GM12878 (cell line): ENCODE data around the gene RIMBP2. TPM values are rescaled to one million over a fixed set of nuclear protein-coding genes. Genes with fewer than 3 reads are reported as not detected.

Experiments
- ATAC-seq: fragments of 200-7000 bp; cut with Tn5 transposase; 3 replicates; pipeline ENCODE4 v1.9.1; 2020; ENCODE audit warnings: mild to moderate bottlenecking, moderate library complexity
- BruUV-seq: library from RNA; stranded (reverse); fragments of 400-500 nt; replicated peaks from 2 replicates; lab custom pipeline; 2021; lab: Mats Ljungman, UMichigan
- CTCF ChIA-PET: fragments of 300-600 bp; sonication (Branson Sonifier 250); formaldehyde crosslinking; extraction: SDS; loops from one replicate; lab custom pipeline; 2021; ENCODE audit warnings: inconsistent platforms; lab: Yijun Ruan, JAX
- POLR2A ChIA-PET: fragments of 350-600 bp; formaldehyde crosslinking; extraction: SDS; loops from one replicate; lab custom pipeline; 2021; ENCODE audit warnings: inconsistent platforms; lab: Charles Lee
- RAD21 ChIA-PET: fragments of 300-600 bp; sonication (Branson Sonifier 250); formaldehyde crosslinking; loops from one replicate; lab custom pipeline; 2023; ENCODE audit warnings: antibody characterized with exemption; ENCODE audit not compliant: unreplicated experiment; lab: Charles Lee
- SMC1A ChIA-PET: fragments of 300-600 bp; sonication (Branson Sonifier 250); formaldehyde crosslinking; loops from one replicate; lab custom pipeline; 2023; ENCODE audit not compliant: unreplicated experiment, uncharacterized antibody; lab: Charles Lee
- DNase-seq: peaks from one replicate; pipeline ENCODE4 v3.0.0-alpha.2; 2011; ENCODE audit warnings: low read depth, low spot score
- FAIRE-seq: peaks from 3 replicates; lab custom pipeline; 2011; peaks lifted over from hg19 to GRCh38; lab: Jason Lieb, UNC
- H2AFZ ChIP-seq: 2 replicates; pipeline ENCODE4 v1.6.0; 2011; ENCODE audit warnings: low read depth, low read length, control low read depth; ENCODE audit not compliant: control insufficient read depth
- H3K27ac ChIP-seq: 2 replicates; pipeline ENCODE4 v1.5.1; 2011; ENCODE audit warnings: control low read depth; ENCODE audit not compliant: control insufficient read depth, insufficient read depth
- H3K27me3 ChIP-seq, 2 experiments: replicated peaks in 1 of 2; 2 replicates each; pipeline versions ENCODE4 v1.6.0 to v1.6.1; 2011; ENCODE audit warnings: low read length in 1 of 2; ENCODE audit not compliant: control insufficient read depth in 2 of 2, insufficient read depth in 2 of 2
- H3K36me3 ChIP-seq, 2 experiments: 2 replicates each; pipeline ENCODE4 v1.5.1; 2011; ENCODE audit warnings: low read length in 1 of 2; ENCODE audit not compliant: control insufficient read depth in 2 of 2, insufficient read depth in 2 of 2
- H3K4me1 ChIP-seq: 2 replicates; pipeline ENCODE4 v1.6.1; 2011; ENCODE audit warnings: mild to moderate bottlenecking, low read length, moderate library complexity, mixed read lengths; ENCODE audit not compliant: control insufficient read depth, insufficient read depth
- H3K4me2 ChIP-seq: 2 replicates; pipeline ENCODE4 v1.6.0; 2011; ENCODE audit warnings: control low read depth; ENCODE audit not compliant: control insufficient read depth, insufficient read depth
- H3K4me3 ChIP-seq: fragments of 200-600 bp; sonication (generic); 2 replicates; pipeline ENCODE4 v1.5.1; 2016
- H3K79me2 ChIP-seq: 2 replicates; pipeline ENCODE4 v1.6.0; 2011; ENCODE audit warnings: low read length; ENCODE audit not compliant: control insufficient read depth, insufficient read depth
- H3K9ac ChIP-seq: 2 replicates; pipeline ENCODE4 v1.8.0; 2011; ENCODE audit warnings: low read length, control low read depth, mixed read lengths; ENCODE audit not compliant: control insufficient read depth, insufficient read depth
- H3K9me3 ChIP-seq: replicated peaks from 3 replicates; pipeline ENCODE4 v1.5.1; 2011; ENCODE audit warnings: mild to moderate bottlenecking, low read length; ENCODE audit not compliant: control insufficient read depth, insufficient read depth
- H4K20me1 ChIP-seq: 2 replicates; pipeline ENCODE4 v1.6.0; 2011; ENCODE audit not compliant: control insufficient read depth, insufficient read depth
- KLF5 ChIP-seq: fragments of 450-650 bp; IDR thresholded peaks from 2 replicates; pipeline ENCODE4 v1.6.1; 2014; ENCODE audit warnings: mild to moderate bottlenecking; ENCODE audit not compliant: partially characterized antibody
- NR2C2 ChIP-seq: IDR thresholded peaks from 2 replicates; pipeline ENCODE4 v1.6.1; 2011; ENCODE audit warnings: borderline replicate concordance, low read depth; ENCODE audit not compliant: control insufficient read depth, insufficient read length
- SMAD1 ChIP-seq: fragments of 450-650 bp; IDR thresholded peaks from 2 replicates; pipeline ENCODE4 v1.6.1; 2018; ENCODE audit warnings: mild to moderate bottlenecking, low read depth; ENCODE audit not compliant: partially characterized antibody
- TBL1XR1 ChIP-seq: IDR thresholded peaks from 2 replicates; pipeline ENCODE4 v1.6.1; 2012; ENCODE audit warnings: low read depth, low read length, improper control_type of control experiment
- WGBS: methylation state at CpG from one replicate; pipeline ENCODE4 v1.1.6; 2016; ENCODE audit warnings: low lambda C conversion rate; ENCODE audit not compliant: insufficient replicate concordance, insufficient coverage; ENCODE audit errors: missing lambda C conversion rate; 5-methylcytosine and 5-hydroxymethylcytosine counted together
- in situ Hi-C: fragments of 300-500 bp; cut with MboI; formaldehyde crosslinking; loops from 9 replicates; pipeline ENCODE4 v1.14.3; 2018; ENCODE audit warnings: mixed read lengths
- intact Hi-C: fragments of 100-400 bp; cut with micrococcal nuclease; formaldehyde crosslinking; loops from one replicate; pipeline ENCODE4 v1.14.2; 2022; ENCODE audit not compliant: unreplicated experiment
- polyA plus RNA-seq, 11 experiments: library from polyadenylated mRNA; depleted of rRNA in 4 of 11; unstranded in 6 of 11; stranded (reverse) in 5 of 11; fragments of >200 nt; fragmentation: Nextera tagmentation in 4 of 11; fragmentation: Illumina TruSeq in 1 of 11; extraction: Ambion mirVana in 4 of 11; extraction: Trizol in 1 of 11; gene quantifications; 1 replicate in 1 of 11; 2 replicates in 10 of 11; pipeline versions ENCODE4 v1.2.1 to v1.2.3, GENCODE V29; 2011 to 2016; ENCODE audit warnings: inconsistent platforms in 2 of 11, missing spikeins in 2 of 11, low read depth in 1 of 11
- total RNA-seq, 4 experiments: library from RNA; depleted of rRNA in 3 of 4; stranded (reverse); fragments of >200 nt in 3 of 4; fragmentation: Illumina TruSeq in 1 of 4; extraction: Trizol in 1 of 4; gene quantifications; 2 replicates each; pipeline versions ENCODE4 v1.2.1 to v1.2.3, GENCODE V29; 2013 to 2021
- TF ChIP-seq, protein P1 (sequence below): fragments of 450-650 bp; IDR thresholded peaks from 2 replicates; pipeline ENCODE4 v1.6.1; 2017; ENCODE audit warnings: borderline replicate concordance
- TF ChIP-seq, protein P2 (sequence below): IDR thresholded peaks from 2 replicates; pipeline ENCODE4 v1.6.1; 2012; ENCODE audit warnings: improper control_type of control experiment, low read depth, low read length; ENCODE audit not compliant: insufficient replicate concordance

Gene RIMBP2
- total and polyA plus RNA-seq, 10 of the 15 experiments (the other 5 are each of a cell fraction or from before 2014, with no cell fraction given), result 0.04 to 2.9 (median 0.07) TPM; not detected in 1

DNA sequence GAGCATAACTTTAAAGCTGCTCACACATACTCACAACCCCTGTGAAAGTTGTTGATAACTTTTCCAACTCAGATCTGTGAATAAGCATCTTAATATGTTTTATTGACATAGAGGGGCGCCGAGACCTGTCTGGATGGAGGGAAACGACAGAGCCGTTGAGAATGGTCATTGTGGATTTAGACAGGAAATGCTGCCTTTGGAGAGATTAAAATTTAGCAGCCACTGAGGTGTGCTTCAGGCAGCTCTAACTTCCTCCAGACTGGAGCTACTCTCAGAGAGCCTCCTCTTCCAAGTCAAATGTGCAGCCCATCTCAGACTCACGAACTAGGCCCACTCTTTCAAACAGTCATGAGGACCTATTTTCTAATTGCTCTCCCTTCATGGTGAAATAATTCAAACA lies 90.9 kb downstream of the RIMBP2 start:
- no peaks in the 10 kb centered on the region for H4K20me1 ChIP-seq
- in situ Hi-C loops (no loop called here), intact Hi-C loops (no loop called here)
- no peak overlapping the region for H3K27ac ChIP-seq
- no peak overlapping the region for H3K4me2 ChIP-seq
- BruUV-seq, result no TSS peak
- no peaks in the 10 kb centered on the region for H3K27me3 ChIP-seq
- no peak for DNase-seq
- peaks cover 2% of the 10 kb centered on the region; the same call in 2 of the 3 replicates for H3K9me3 ChIP-seq
- SMC1A ChIA-PET, result no interaction called here
- no peak overlapping the region for H3K4me3 ChIP-seq
- ATAC-seq, result no peak
- no peak overlapping the region for H2AFZ ChIP-seq
- H3K36me3 ChIP-seq, result no peaks in the 10 kb centered on the region
- POLR2A ChIA-PET, result no interaction called here
- TF ChIP-seq KLF5 (no peak), TBL1XR1 (no peak), SMAD1 (no peak), NR2C2 (no peak)
- TF ChIP-seq, protein P1, sequence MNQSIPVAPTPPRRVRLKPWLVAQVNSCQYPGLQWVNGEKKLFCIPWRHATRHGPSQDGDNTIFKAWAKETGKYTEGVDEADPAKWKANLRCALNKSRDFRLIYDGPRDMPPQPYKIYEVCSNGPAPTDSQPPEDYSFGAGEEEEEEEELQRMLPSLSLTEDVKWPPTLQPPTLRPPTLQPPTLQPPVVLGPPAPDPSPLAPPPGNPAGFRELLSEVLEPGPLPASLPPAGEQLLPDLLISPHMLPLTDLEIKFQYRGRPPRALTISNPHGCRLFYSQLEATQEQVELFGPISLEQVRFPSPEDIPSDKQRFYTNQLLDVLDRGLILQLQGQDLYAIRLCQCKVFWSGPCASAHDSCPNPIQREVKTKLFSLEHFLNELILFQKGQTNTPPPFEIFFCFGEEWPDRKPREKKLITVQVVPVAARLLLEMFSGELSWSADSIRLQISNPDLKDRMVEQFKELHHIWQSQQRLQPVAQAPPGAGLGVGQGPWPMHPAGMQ, result no peak
- TF ChIP-seq, protein P2, sequence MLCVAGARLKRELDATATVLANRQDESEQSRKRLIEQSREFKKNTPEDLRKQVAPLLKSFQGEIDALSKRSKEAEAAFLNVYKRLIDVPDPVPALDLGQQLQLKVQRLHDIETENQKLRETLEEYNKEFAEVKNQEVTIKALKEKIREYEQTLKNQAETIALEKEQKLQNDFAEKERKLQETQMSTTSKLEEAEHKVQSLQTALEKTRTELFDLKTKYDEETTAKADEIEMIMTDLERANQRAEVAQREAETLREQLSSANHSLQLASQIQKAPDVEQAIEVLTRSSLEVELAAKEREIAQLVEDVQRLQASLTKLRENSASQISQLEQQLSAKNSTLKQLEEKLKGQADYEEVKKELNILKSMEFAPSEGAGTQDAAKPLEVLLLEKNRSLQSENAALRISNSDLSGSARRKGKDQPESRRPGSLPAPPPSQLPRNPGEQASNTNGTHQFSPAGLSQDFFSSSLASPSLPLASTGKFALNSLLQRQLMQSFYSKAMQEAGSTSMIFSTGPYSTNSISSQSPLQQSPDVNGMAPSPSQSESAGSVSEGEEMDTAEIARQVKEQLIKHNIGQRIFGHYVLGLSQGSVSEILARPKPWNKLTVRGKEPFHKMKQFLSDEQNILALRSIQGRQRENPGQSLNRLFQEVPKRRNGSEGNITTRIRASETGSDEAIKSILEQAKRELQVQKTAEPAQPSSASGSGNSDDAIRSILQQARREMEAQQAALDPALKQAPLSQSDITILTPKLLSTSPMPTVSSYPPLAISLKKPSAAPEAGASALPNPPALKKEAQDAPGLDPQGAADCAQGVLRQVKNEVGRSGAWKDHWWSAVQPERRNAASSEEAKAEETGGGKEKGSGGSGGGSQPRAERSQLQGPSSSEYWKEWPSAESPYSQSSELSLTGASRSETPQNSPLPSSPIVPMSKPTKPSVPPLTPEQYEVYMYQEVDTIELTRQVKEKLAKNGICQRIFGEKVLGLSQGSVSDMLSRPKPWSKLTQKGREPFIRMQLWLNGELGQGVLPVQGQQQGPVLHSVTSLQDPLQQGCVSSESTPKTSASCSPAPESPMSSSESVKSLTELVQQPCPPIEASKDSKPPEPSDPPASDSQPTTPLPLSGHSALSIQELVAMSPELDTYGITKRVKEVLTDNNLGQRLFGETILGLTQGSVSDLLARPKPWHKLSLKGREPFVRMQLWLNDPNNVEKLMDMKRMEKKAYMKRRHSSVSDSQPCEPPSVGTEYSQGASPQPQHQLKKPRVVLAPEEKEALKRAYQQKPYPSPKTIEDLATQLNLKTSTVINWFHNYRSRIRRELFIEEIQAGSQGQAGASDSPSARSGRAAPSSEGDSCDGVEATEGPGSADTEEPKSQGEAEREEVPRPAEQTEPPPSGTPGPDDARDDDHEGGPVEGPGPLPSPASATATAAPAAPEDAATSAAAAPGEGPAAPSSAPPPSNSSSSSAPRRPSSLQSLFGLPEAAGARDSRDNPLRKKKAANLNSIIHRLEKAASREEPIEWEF, result no peak
- FAIRE-seq, result no peak
- 6% methylated on average over 5 of the region's 5 CpGs for WGBS
- no peaks in the 10 kb centered on the region; the same call in 1 of the 2 replicates for H3K79me2 ChIP-seq
- no peaks in the 10 kb centered on the region for H3K4me1 ChIP-seq
- RAD21 ChIA-PET, result interaction anchor here (0.6 kb wide), 1 partner anchor 24 kb away, joined by 4 read pairs; no protein-coding TSS in a partner anchor
- H3K9ac ChIP-seq, result no peak overlapping the region
- CTCF ChIA-PET, result no interaction called here
